ENCODE data around the gene ORAI3.

Gene ORAI3

GRCh38 chr16:30995927-30996323 lies 47.1 kb downstream of the ORAI3 start:
- DNase-seq, result no peak

GRCh38 chr16:30996324-30996984 lies 47.6 kb downstream of the ORAI3 start:
- peak; percentile 35 for DNase-seq

- DNase-seq, result peak; percentile 86
These were observed 48.3 kb downstream of the ORAI3 start for GRCh38 chr16:30996985-30997724.

GRCh38 chr16:30997725-30998711 lies 49.1 kb downstream of the ORAI3 start:
- DNase-seq, result peak; percentile 96

GRCh38 chr16:30998852-30999761 lies 50.2 kb downstream of the ORAI3 start:
- no peak for DNase-seq

- no peak for DNase-seq
These were observed 52.0 kb downstream of the ORAI3 start for GRCh38 chr16:31000671-31001382.

GRCh38 chr16:31001507-31002249 lies 52.8 kb downstream of the ORAI3 start:
- no peak for DNase-seq

GRCh38 chr16:31002250-31002700 lies 53.4 kb downstream of the ORAI3 start:
- no peak for DNase-seq

GRCh38 chr16:31002862-31003341 lies 54.0 kb downstream of the ORAI3 start:
- no peak for DNase-seq

- no peak for DNase-seq
These were observed 54.9 kb downstream of the ORAI3 start for GRCh38 chr16:31003744-31004143.

Data from EL (cell line).